ENCODE measurements around the gene PCDHGB1. TPM values are rescaled to one million over a fixed set of nuclear protein-coding genes. Genes with fewer than 3 reads are reported as not detected.
A peak's percentile ranks its signal among the peaks of the same experiment; 100 is the strongest.
"Not testable (repeated sequence)": the region's sequence is repeated elsewhere in the genome, so short reads cannot be mapped to it uniquely, and the experiment has no call there.

Gene PCDHGB1
- total RNA-seq, 2 donors from 2014 or later, result 0.13 TPM; not detected in 1

GRCh38 chr5:141332571-141332970 lies 17.3 kb upstream of the PCDHGB1 start:
- H3K4me3 Mint-ChIP-seq; DNase-seq; ATAC-seq; H3K4me1 Mint-ChIP-seq; H3K36me3 Mint-ChIP-seq (ENCODE audit: low read depth); H3K27ac Mint-ChIP-seq: not testable (repeated sequence)
- peaks cover 20% of the 10 kb centered on the region for H3K9me3 ChIP-seq (ENCODE audit: control insufficient read depth, low read length, poor library complexity, severe bottlenecking)
- peaks cover 24% of the 10 kb centered on the region for H3K27me3 Mint-ChIP-seq

GRCh38 chr5:141338538-141339306 lies 11.2 kb upstream of the PCDHGB1 start, which contains the start of gene PCDHGA2:
PCDHGA2 (plus strand) TSS chr5:141338760.
- H3K4me3 Mint-ChIP-seq, result no peak within 1 kb of the TSS
- ATAC-seq, result no peak
- peaks cover 22% of the 10 kb centered on the region for H3K9me3 ChIP-seq (ENCODE audit: control insufficient read depth, low read length, poor library complexity, severe bottlenecking)
- no peak within 1 kb of the TSS for H3K27ac Mint-ChIP-seq
- no peaks in the 10 kb centered on the region for H3K4me1 Mint-ChIP-seq
- H3K27me3 Mint-ChIP-seq, result peaks cover 12% of the 10 kb centered on the region
- H3K36me3 Mint-ChIP-seq (ENCODE audit: low read depth), result peaks cover 3% of the 10 kb centered on the region
- no peak for DNase-seq

GRCh38 chr5:141340781-141341354 lies 9.0 kb upstream of the PCDHGB1 start:
- not testable (repeated sequence) for DNase-seq; H3K4me3 Mint-ChIP-seq; H3K36me3 Mint-ChIP-seq (ENCODE audit: low read depth); H3K4me1 Mint-ChIP-seq; H3K27ac Mint-ChIP-seq; ATAC-seq
- H3K9me3 ChIP-seq (ENCODE audit: control insufficient read depth, low read length, poor library complexity, severe bottlenecking), result peaks cover 28% of the 10 kb centered on the region
- peaks cover 11% of the 10 kb centered on the region for H3K27me3 Mint-ChIP-seq

- no peak overlapping the region for H3K4me3 Mint-ChIP-seq
- no peaks in the 10 kb centered on the region for H3K4me1 Mint-ChIP-seq
- ATAC-seq (no peak), DNase-seq (no peak)
- peaks cover 11% of the 10 kb centered on the region for H3K27me3 Mint-ChIP-seq
- H3K27ac Mint-ChIP-seq, result no peak overlapping the region
- peaks cover 25% of the 10 kb centered on the region for H3K9me3 ChIP-seq (ENCODE audit: control insufficient read depth, low read length, poor library complexity, severe bottlenecking)
- peaks cover 2% of the 10 kb centered on the region for H3K36me3 Mint-ChIP-seq (ENCODE audit: low read depth)
Measured at GRCh38 chr5:141342773-141343172, 7.1 kb upstream of the PCDHGB1 start.

- DNase-seq, result no peak
- H3K27ac Mint-ChIP-seq, result no peak within 1 kb of the TSS
- H3K4me1 Mint-ChIP-seq, result no peaks in the 10 kb centered on the region
- peaks cover 2% of the 10 kb centered on the region for H3K36me3 Mint-ChIP-seq (ENCODE audit: low read depth)
- no peak for ATAC-seq
- H3K4me3 Mint-ChIP-seq, result peak within 1 kb of the TSS; percentile 58
- peaks cover 9% of the 10 kb centered on the region for H3K27me3 Mint-ChIP-seq
- peaks cover 25% of the 10 kb centered on the region for H3K9me3 ChIP-seq (ENCODE audit: control insufficient read depth, low read length, poor library complexity, severe bottlenecking)
Measured at GRCh38 chr5:141343242-141343952, 6.5 kb upstream of the PCDHGB1 start, which contains the start of gene PCDHGA3. PCDHGA3 (plus strand) TSS chr5:141343829; CDS start chr5:141344034, 205 bp downstream.

- no peaks in the 10 kb centered on the region for H3K4me1 Mint-ChIP-seq
- DNase-seq (no peak), ATAC-seq (no peak)
- H3K4me3 Mint-ChIP-seq, result peak overlapping the region; percentile 58
- H3K27ac Mint-ChIP-seq, result no peak overlapping the region
- H3K27me3 Mint-ChIP-seq, result peaks cover 4% of the 10 kb centered on the region
- H3K9me3 ChIP-seq (ENCODE audit: control insufficient read depth, low read length, poor library complexity, severe bottlenecking), result peaks cover 19% of the 10 kb centered on the region
- H3K36me3 Mint-ChIP-seq (ENCODE audit: low read depth), result peaks cover 2% of the 10 kb centered on the region
Measured at GRCh38 chr5:141343953-141344463, 5.9 kb upstream of the PCDHGB1 start.

GRCh38 chr5:141345327-141345726 lies 4.6 kb upstream of the PCDHGB1 start:
- H3K27me3 Mint-ChIP-seq, result peaks cover 10% of the 10 kb centered on the region
- H3K4me3 Mint-ChIP-seq, result no peak overlapping the region

GRCh38 chr5:141346017-141346416 lies 3.9 kb upstream of the PCDHGB1 start:
- peaks cover 13% of the 10 kb centered on the region for H3K9me3 ChIP-seq (ENCODE audit: control insufficient read depth, low read length, poor library complexity, severe bottlenecking)
- H3K36me3 Mint-ChIP-seq (ENCODE audit: low read depth); ATAC-seq; DNase-seq; H3K27ac Mint-ChIP-seq; H3K4me3 Mint-ChIP-seq; H3K4me1 Mint-ChIP-seq: not testable (repeated sequence)
- peaks cover 10% of the 10 kb centered on the region for H3K27me3 Mint-ChIP-seq

More at GRCh38 chr5:141345327-141345726, 4.6 kb upstream of the PCDHGB1 start:
- ATAC-seq (no peak), DNase-seq (no peak)
- H3K36me3 Mint-ChIP-seq (ENCODE audit: low read depth), result peaks cover 2% of the 10 kb centered on the region
- H3K9me3 ChIP-seq (ENCODE audit: control insufficient read depth, low read length, poor library complexity, severe bottlenecking), result peaks cover 9% of the 10 kb centered on the region
- no peak overlapping the region for H3K27ac Mint-ChIP-seq
- no peaks in the 10 kb centered on the region for H3K4me1 Mint-ChIP-seq

GRCh38 chr5:141351591-141351990 lies 1.7 kb downstream of the PCDHGB1 start:
- no peaks in the 10 kb centered on the region for H3K4me1 Mint-ChIP-seq
- H3K27ac Mint-ChIP-seq, result no peak overlapping the region
- no peak for DNase-seq
- peaks cover 36% of the 10 kb centered on the region for H3K27me3 Mint-ChIP-seq
- H3K9me3 ChIP-seq (ENCODE audit: control insufficient read depth, low read length, poor library complexity, severe bottlenecking), result peaks cover 4% of the 10 kb centered on the region
- no peaks in the 10 kb centered on the region for H3K36me3 Mint-ChIP-seq (ENCODE audit: low read depth)
- H3K4me3 Mint-ChIP-seq, result no peak overlapping the region
- no peak for ATAC-seq

- Mint-ChIP-seq H3K27ac (no peak within 1 kb of the TSS), H3K4me3 (peak within 1 kb of the TSS; percentile 7), H3K27me3 (peaks cover 40% of the 10 kb centered on the region), H3K36me3 (ENCODE audit: low read depth) (peaks cover 2% of the 10 kb centered on the region), H3K4me1 (no peaks in the 10 kb centered on the region)
- DNase-seq (no peak), ATAC-seq (no peak)
- H3K9me3 ChIP-seq (ENCODE audit: control insufficient read depth, low read length, poor library complexity, severe bottlenecking), result peaks cover 4% of the 10 kb centered on the region
Measured at GRCh38 chr5:141354900-141355469, 5.1 kb downstream of the PCDHGB1 start, which contains the start of gene PCDHGA4. PCDHGA4 (plus strand) TSS chr5:141355021; CDS start chr5:141355108, 87 bp downstream.

GRCh38 chr5:141355641-141356040 lies 5.7 kb downstream of the PCDHGB1 start:
- peaks cover 2% of the 10 kb centered on the region for H3K36me3 Mint-ChIP-seq (ENCODE audit: low read depth)
- peaks cover 3% of the 10 kb centered on the region for H3K9me3 ChIP-seq (ENCODE audit: control insufficient read depth, low read length, poor library complexity, severe bottlenecking)
- no peaks in the 10 kb centered on the region for H3K4me1 Mint-ChIP-seq
- peaks cover 39% of the 10 kb centered on the region for H3K27me3 Mint-ChIP-seq
- H3K4me3 Mint-ChIP-seq, result peak overlapping the region; percentile 7
- no peak overlapping the region for H3K27ac Mint-ChIP-seq
- DNase-seq (no peak), ATAC-seq (no peak)

GRCh38 chr5:141356133-141356532 lies 6.2 kb downstream of the PCDHGB1 start:
- no peaks in the 10 kb centered on the region for H3K9me3 ChIP-seq (ENCODE audit: control insufficient read depth, low read length, poor library complexity, severe bottlenecking)
- DNase-seq (no peak), ATAC-seq (no peak)
- Mint-ChIP-seq H3K4me3 (no peak overlapping the region), H3K36me3 (ENCODE audit: low read depth) (peaks cover 2% of the 10 kb centered on the region), H3K27ac (no peak overlapping the region), H3K27me3 (peaks cover 43% of the 10 kb centered on the region), H3K4me1 (no peaks in the 10 kb centered on the region)

- Mint-ChIP-seq H3K36me3 (ENCODE audit: low read depth) (peaks cover 2% of the 10 kb centered on the region), H3K27ac (no peak overlapping the region), H3K4me1 (no peaks in the 10 kb centered on the region), H3K4me3 (no peak overlapping the region), H3K27me3 (peaks cover 45% of the 10 kb centered on the region)
- ATAC-seq (no peak), DNase-seq (no peak)
- no peaks in the 10 kb centered on the region for H3K9me3 ChIP-seq (ENCODE audit: control insufficient read depth, low read length, poor library complexity, severe bottlenecking)
Measured at GRCh38 chr5:141356950-141357349, 7.1 kb downstream of the PCDHGB1 start.

Data from T-helper 17 cell (primary cell).